Spleen (tissue), 11 donors: ENCODE measurements around the gene MAP3K2. TPM values are rescaled to one million over a fixed set of nuclear protein-coding genes. Genes with fewer than 3 reads are reported as not detected.

Experiments used
- DNase-seq: peaks from one replicate; pipeline ENCODE4 v3.0.0-alpha.2; 2020
- H3K27ac ChIP-seq, 8 donors: fragments of 200-600 bp; sonication (generic) in 7 of 8; 1 replicate in 4 of 8; 2 replicates in 4 of 8; pipeline versions ENCODE4 v1.5.0 to v1.8.0; 2016 to 2021; ENCODE audit warnings: inconsistent platforms in 4 of 8, mild to moderate bottlenecking in 4 of 8, moderate library complexity in 1 of 8
- H3K27me3 ChIP-seq, 7 donors: fragments of 200-600 bp; sonication (generic) in 6 of 7; replicated peaks in 1 of 7; 1 replicate in 4 of 7; 2 replicates in 3 of 7; pipeline versions ENCODE4 v1.5.0 to v1.8.0; 2016 to 2021; ENCODE audit warnings: inconsistent platforms in 3 of 7, mild to moderate bottlenecking in 1 of 7
- H3K36me3 ChIP-seq, 6 donors: fragments of 200-600 bp; sonication (generic) in 5 of 6; 1 replicate in 4 of 6; 2 replicates in 2 of 6; pipeline versions ENCODE4 v1.5.0 to v1.8.0; 2016 to 2021; ENCODE audit warnings: inconsistent platforms in 2 of 6
- H3K4me1 ChIP-seq, 6 donors: fragments of 200-600 bp; sonication (generic) in 5 of 6; 1 replicate in 3 of 6; 2 replicates in 3 of 6; pipeline versions ENCODE4 v1.5.0 to v1.8.0; 2016 to 2021; ENCODE audit warnings: inconsistent platforms in 3 of 6
- H3K4me3 ChIP-seq, 8 donors: fragments of 200-600 bp; sonication (generic) in 7 of 8; 1 replicate in 4 of 8; 2 replicates in 4 of 8; pipeline versions ENCODE4 v1.5.0 to v1.8.0; 2016 to 2021; ENCODE audit warnings: inconsistent platforms in 4 of 8, mild to moderate bottlenecking in 4 of 8, moderate library complexity in 2 of 8
- H3K9me3 ChIP-seq, 8 donors: fragments of 200-600 bp; sonication (generic) in 7 of 8; 1 replicate in 4 of 8; 2 replicates in 4 of 8; pipeline versions ENCODE4 v1.5.0 to v1.8.0; 2016 to 2021; ENCODE audit warnings: inconsistent platforms in 4 of 8
- POLR2A ChIP-seq, 3 donors: fragments of 450-650 bp; IDR thresholded peaks; one replicate each; pipeline ENCODE4 v1.5.1; 2017; ENCODE audit warnings: antibody characterized with exemption in 3 of 3, mild to moderate bottlenecking in 1 of 3
- POLR2AphosphoS5 ChIP-seq, 3 donors: sonication (generic); formaldehyde crosslinking; IDR thresholded peaks; one replicate each; pipeline ENCODE4 v1.5.1; 2017; ENCODE audit warnings: antibody characterized with exemption in 3 of 3
- WGBS, 5 donors: extraction: QIAGEN DNeasy Blood & Tissue Kit in 3 of 5; methylation state at CpG; one replicate each; pipeline versions ENCODE4 v1.1.5 to v1.1.7; 2013 to 2018; 5-methylcytosine and 5-hydroxymethylcytosine counted together
- intact Hi-C: fragments of 100-400 bp; cut with DNase I; formaldehyde crosslinking; loops from one replicate; pipeline ENCODE4 v1.15.0; 2023; ENCODE audit warnings: low total_unique reads
- polyA plus RNA-seq, 3 donors: library from polyadenylated mRNA; stranded (reverse); fragments of 200-250 nt; gene quantifications; one replicate each; pipeline ENCODE4 v1.2.1, GENCODE V29; 2013
- total RNA-seq, 7 donors: library from RNA; depleted of rRNA in 3 of 7; stranded (reverse); fragments of >200 nt in 3 of 7; fragmentation: NEBNext Ultra II Directional in 4 of 7; extraction: Animal tissue kit (Norgen Biotek cat#: 25700) in 4 of 7; gene quantifications; one replicate each; pipeline versions ENCODE4 v1.1.0 to v1.2.1, GENCODE V29; 2016 to 2021
- TF ChIP-seq, protein P1 (sequence below), 11 experiments: fragments of 200-600 bp in 7 of 11; fragments of 450-650 bp in 4 of 11; sonication (generic) in 4 of 11; IDR thresholded peaks in 8 of 11; conservative IDR thresholded peaks in 3 of 11; 1 replicate in 7 of 11; 2 replicates in 4 of 11; pipeline versions ENCODE4 v1.4.0 to v1.8.0; 2016 to 2021; ENCODE audit warnings: antibody characterized with exemption in 11 of 11, inconsistent platforms in 4 of 11, mild to moderate bottlenecking in 1 of 11
- donor health status: healthy with polysubstance abuse.
- donor health status: DM: no; HTN: no; CAD: no; lungs with moderate emphysema.
- donor health status: DM: no; HTN: no; CAD: no.
- donor health status: Bipolar disorder and iron deficiency.
- donor health status: healthy.
- donor health status: DM: no; HTN: no; CAD: no.
- donor health status: DM: yes; HTN: yes; CAD: no.

Gene MAP3K2
- total and polyA plus RNA-seq, 10 donors, result 6.5 to 83.9 (median 63.0) TPM

GRCh38 chr2:127405255-127405610 is 17.5 kb upstream of the MAP3K2 start:
- WGBS, 5 donors, result 54 to 83% (median 71%) methylated on average over 3 of the region's 3 CpGs
- no peaks in the 10 kb centered on the region for H3K9me3 ChIP-seq
- H3K27me3 ChIP-seq, result no peaks in the 10 kb centered on the region
- peaks cover under 1 to 44% (median 23%) of the 10 kb centered on the region in 6 donors for H3K4me1 ChIP-seq
- H3K36me3 ChIP-seq, result no peaks in the 10 kb centered on the region
- H3K4me3 ChIP-seq, result no peak overlapping the region
- H3K27ac ChIP-seq, result peak overlapping the region in 1 of 8 donors; percentile 17
- no peak for TF ChIP-seq POLR2AphosphoS5 (IDR thresholded peaks at IDR 0.05)
- TF ChIP-seq POLR2A (IDR thresholded peaks at IDR 0.05), result no peak
- TF ChIP-seq, protein P1, sequence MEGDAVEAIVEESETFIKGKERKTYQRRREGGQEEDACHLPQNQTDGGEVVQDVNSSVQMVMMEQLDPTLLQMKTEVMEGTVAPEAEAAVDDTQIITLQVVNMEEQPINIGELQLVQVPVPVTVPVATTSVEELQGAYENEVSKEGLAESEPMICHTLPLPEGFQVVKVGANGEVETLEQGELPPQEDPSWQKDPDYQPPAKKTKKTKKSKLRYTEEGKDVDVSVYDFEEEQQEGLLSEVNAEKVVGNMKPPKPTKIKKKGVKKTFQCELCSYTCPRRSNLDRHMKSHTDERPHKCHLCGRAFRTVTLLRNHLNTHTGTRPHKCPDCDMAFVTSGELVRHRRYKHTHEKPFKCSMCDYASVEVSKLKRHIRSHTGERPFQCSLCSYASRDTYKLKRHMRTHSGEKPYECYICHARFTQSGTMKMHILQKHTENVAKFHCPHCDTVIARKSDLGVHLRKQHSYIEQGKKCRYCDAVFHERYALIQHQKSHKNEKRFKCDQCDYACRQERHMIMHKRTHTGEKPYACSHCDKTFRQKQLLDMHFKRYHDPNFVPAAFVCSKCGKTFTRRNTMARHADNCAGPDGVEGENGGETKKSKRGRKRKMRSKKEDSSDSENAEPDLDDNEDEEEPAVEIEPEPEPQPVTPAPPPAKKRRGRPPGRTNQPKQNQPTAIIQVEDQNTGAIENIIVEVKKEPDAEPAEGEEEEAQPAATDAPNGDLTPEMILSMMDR (IDR thresholded peaks at IDR 0.05 in 8 of 11, conservative IDR thresholded peaks at IDR 0.05 in 3 of 11), result no peak
- no peak for DNase-seq
- intact Hi-C loops, result no loop called here

GRCh38 chr2:127404466-127405254 is 16.9 kb upstream of the MAP3K2 start:
- WGBS, 5 donors, result 80 to 88% (median 86%) methylated on average over 7 of the region's 7 CpGs
- Histone ChIP-seq H3K4me1 (peaks cover 0 to 38% (median 22%) of the 10 kb centered on the region in 6 donors), H3K27me3 (no peaks in the 10 kb centered on the region), H3K36me3 (no peaks in the 10 kb centered on the region), H3K9me3 (no peaks in the 10 kb centered on the region), H3K4me3 (no peak overlapping the region), H3K27ac (peak overlapping the region in 2 of 8 donors; percentile 1 to 17)
- intact Hi-C loops, result no loop called here
- peak; percentile 44 for DNase-seq
- TF ChIP-seq POLR2AphosphoS5 (IDR thresholded peaks at IDR 0.05), result no peak
- TF ChIP-seq, protein P1 (IDR thresholded peaks at IDR 0.05 in 8 of 11, conservative IDR thresholded peaks at IDR 0.05 in 3 of 11), result no peak
- TF ChIP-seq POLR2A (IDR thresholded peaks at IDR 0.05), result no peak

DNA sequence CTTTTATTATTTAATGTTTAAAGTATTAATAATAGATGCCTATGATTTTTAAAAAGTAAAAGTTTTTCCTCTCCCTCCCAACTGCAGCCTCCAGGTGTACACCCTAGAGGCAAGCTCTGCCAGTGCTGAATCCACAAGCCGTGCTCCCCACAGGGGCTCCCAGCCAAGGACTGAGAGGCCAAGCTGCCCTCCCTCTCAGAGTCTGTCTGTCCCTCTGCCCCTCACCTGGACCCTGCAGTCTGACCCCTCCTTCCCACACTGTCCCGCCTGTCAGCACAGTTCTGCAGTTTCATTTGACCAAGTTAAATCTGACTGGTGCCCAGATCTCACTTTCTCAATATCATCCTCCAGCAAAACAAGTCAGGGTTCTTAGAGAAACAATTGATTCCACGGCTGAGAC is 15.7 kb upstream of the MAP3K2 start:
- intact Hi-C loops, result no loop called here
- H3K27me3 ChIP-seq, result no peaks in the 10 kb centered on the region
- no peak overlapping the region for H3K4me3 ChIP-seq
- peak; percentile 59 for DNase-seq
- no peaks in the 10 kb centered on the region for H3K36me3 ChIP-seq
- H3K4me1 ChIP-seq, result peaks cover 0 to 33% (median 19%) of the 10 kb centered on the region in 6 donors
- no peak overlapping the region for H3K27ac ChIP-seq
- 82 to 88% (median 87%) methylated on average over 3 of the region's 3 CpGs for WGBS, 5 donors
- no peak for TF ChIP-seq POLR2A (IDR thresholded peaks at IDR 0.05)
- TF ChIP-seq POLR2AphosphoS5 (IDR thresholded peaks at IDR 0.05), result no peak
- TF ChIP-seq, protein P1 (IDR thresholded peaks at IDR 0.05 in 8 of 11, conservative IDR thresholded peaks at IDR 0.05 in 3 of 11), result no peak
- H3K9me3 ChIP-seq, result no peaks in the 10 kb centered on the region
